GM23338 (cell line): ENCODE data around the gene COBLL1. TPM values are rescaled to one million over a fixed set of nuclear protein-coding genes. Genes with fewer than 3 reads are reported as not detected.

Experiments
- ATAC-seq: fragments of 200-7000 bp; cut with Tn5 transposase; 3 replicates; pipeline ENCODE4 v1.9.1; 2020
- DNase-seq: peaks from one replicate; pipeline ENCODE4 v3.0.0-alpha.2; 2015; ENCODE audit warnings: low spot score
- H2AFZ ChIP-seq: fragments of 200-600 bp; sonication (generic); 2 replicates; pipeline ENCODE4 v1.8.0; 2016; ENCODE audit warnings: antibody characterized with exemption, mild to moderate bottlenecking, moderate library complexity
- H3F3A ChIP-seq: fragments of 200-600 bp; sonication (generic); replicated peaks from 2 replicates; pipeline ENCODE4 v1.8.0; 2017; ENCODE audit warnings: antibody characterized with exemption, mixed run types, low read depth
- H3K27ac ChIP-seq: fragments of 200-600 bp; sonication (generic); 2 replicates; pipeline ENCODE4 v1.6.1; 2016; ENCODE audit warnings: low read depth
- H3K27me3 ChIP-seq: fragments of 200-600 bp; sonication (generic); 2 replicates; pipeline ENCODE4 v1.8.0; 2016; ENCODE audit warnings: mild to moderate bottlenecking, mixed run types, moderate library complexity; ENCODE audit not compliant: insufficient read depth
- H3K36me3 ChIP-seq: fragments of 200-600 bp; sonication (generic); 2 replicates; pipeline ENCODE4 v1.8.0; 2016; ENCODE audit warnings: mild to moderate bottlenecking; ENCODE audit not compliant: insufficient read depth
- H3K4me1 ChIP-seq: fragments of 200-600 bp; sonication (generic); 2 replicates; pipeline ENCODE4 v1.8.0; 2016; ENCODE audit warnings: mild to moderate bottlenecking, moderate library complexity; ENCODE audit not compliant: insufficient read depth
- H3K4me2 ChIP-seq: fragments of 200-600 bp; sonication (generic); 2 replicates; pipeline ENCODE4 v1.7.1; 2017; ENCODE audit warnings: mixed run types
- H3K4me3 ChIP-seq: fragments of 200-600 bp; sonication (generic); 2 replicates; pipeline ENCODE4 v1.6.1; 2016; ENCODE audit warnings: mixed run types
- H3K79me2 ChIP-seq: fragments of 200-600 bp; sonication (generic); replicated peaks from 2 replicates; pipeline ENCODE4 v1.8.0; 2017; ENCODE audit warnings: mild to moderate bottlenecking; ENCODE audit not compliant: insufficient read depth
- H3K9me2 ChIP-seq: fragments of 200-600 bp; sonication (generic); 2 replicates; pipeline ENCODE4 v1.8.0; 2017; ENCODE audit not compliant: insufficient read depth
- H4K20me1 ChIP-seq: fragments of 200-600 bp; sonication (generic); replicated peaks from 2 replicates; pipeline ENCODE4 v1.8.0; 2017; ENCODE audit warnings: mild to moderate bottlenecking; ENCODE audit not compliant: insufficient read depth
- H3K27ac Mint-ChIP-seq: 2 replicates; pipeline ENCODE4 v1.8.0; 2020; ENCODE audit warnings: inconsistent platforms, mild to moderate bottlenecking, moderate library complexity, mixed read lengths
- H3K27me3 Mint-ChIP-seq: 3 replicates; pipeline ENCODE4 v1.8.0; 2022; ENCODE audit warnings: low read depth, mild to moderate bottlenecking, moderate library complexity, mixed read lengths, inconsistent platforms; ENCODE audit not compliant: insufficient read depth, poor library complexity
- H3K36me3 Mint-ChIP-seq: 3 replicates; pipeline ENCODE4 v1.8.0; 2021; ENCODE audit warnings: low read depth, mild to moderate bottlenecking, inconsistent platforms, moderate library complexity, mixed read lengths
- H3K4me1 Mint-ChIP-seq: 3 replicates; pipeline ENCODE4 v1.8.0; 2020; ENCODE audit warnings: mild to moderate bottlenecking, inconsistent platforms, mixed read lengths
- H3K4me3 Mint-ChIP-seq: 3 replicates; pipeline ENCODE4 v1.8.0; 2021; ENCODE audit warnings: moderate library complexity, mild to moderate bottlenecking, inconsistent platforms, mixed read lengths
- H3K9me3 Mint-ChIP-seq: 3 replicates; pipeline ENCODE4 v1.8.0; 2020; ENCODE audit warnings: moderate library complexity, mild to moderate bottlenecking, inconsistent platforms, mixed read lengths
- CREB1 ChIP-seq: fragments of 250-450 bp; sonication (Bioruptor Pico); IDR thresholded peaks from 2 replicates; pipeline ENCODE4 v1.5.0; 2020; ENCODE audit warnings: low read depth, mild to moderate bottlenecking, moderate library complexity
- CTCF ChIP-seq, 2 experiments: fragments of 200-600 bp in 1 of 2; sonication (generic) in 1 of 2; conservative IDR thresholded peaks; 2 replicates each; pipeline versions ENCODE4 v1.5.1 to v1.6.1; 2016 to 2017; ENCODE audit warnings: antibody characterized with exemption in 2 of 2, low read depth in 2 of 2, mild to moderate bottlenecking in 2 of 2, moderate library complexity in 1 of 2
- ETS1 ChIP-seq: IDR thresholded peaks from 2 replicates; pipeline ENCODE4 v1.6.1; 2016; ENCODE audit warnings: antibody characterized with exemption
- EZH2 ChIP-seq: fragments of 200-600 bp; sonication (generic); IDR thresholded peaks from one replicate; pipeline ENCODE4 v1.8.0; 2017; ENCODE audit warnings: antibody characterized with exemption, mild to moderate bottlenecking, low read depth; ENCODE audit not compliant: unreplicated experiment
- JUNB ChIP-seq: IDR thresholded peaks from one replicate; pipeline ENCODE4 v1.6.1; 2016; ENCODE audit warnings: antibody characterized with exemption; ENCODE audit not compliant: unreplicated experiment
- NANOG ChIP-seq: IDR thresholded peaks from 2 replicates; pipeline ENCODE4 v1.6.1; 2016; ENCODE audit warnings: antibody characterized with exemption, borderline replicate concordance
- POLR2AphosphoS5 ChIP-seq: IDR thresholded peaks from 2 replicates; pipeline ENCODE4 v1.6.1; 2016; ENCODE audit warnings: antibody characterized with exemption, low read depth
- REST ChIP-seq: IDR thresholded peaks from one replicate; pipeline ENCODE4 v1.6.1; 2018; ENCODE audit warnings: antibody characterized with exemption; ENCODE audit not compliant: unreplicated experiment
- STAT1 ChIP-seq: IDR thresholded peaks from one replicate; pipeline ENCODE4 v1.6.1; 2016; ENCODE audit warnings: antibody characterized with exemption; ENCODE audit not compliant: unreplicated experiment
- ZNF114 ChIP-seq: fragments of 250-450 bp; sonication (Bioruptor Pico); IDR thresholded peaks from 2 replicates; pipeline ENCODE4 v1.5.0; 2020; ENCODE audit warnings: mild to moderate bottlenecking, moderate library complexity
- ZNF331 ChIP-seq: fragments of 250-450 bp; sonication (Bioruptor Pico); IDR thresholded peaks from 2 replicates; pipeline ENCODE4 v1.5.0; 2020; ENCODE audit warnings: low read depth, mild to moderate bottlenecking, moderate library complexity
- polyA plus RNA-seq: library from polyadenylated mRNA; unstranded; fragments of >200 nt; fragmentation: Nextera tagmentation; extraction: Ambion mirVana; gene quantifications from 2 replicates; pipeline ENCODE4 v1.2.1, GENCODE V29; 2016
- total RNA-seq: library from RNA; depleted of rRNA; stranded (reverse); fragments of >200 nt; shearing (Covaris generic); gene quantifications from 2 replicates; pipeline ENCODE4 v1.2.3, GENCODE V29; 2014

COBLL1 gene
- total and polyA plus RNA-seq, 2 experiments from 2014 or later, result 2.9 to 7.4 TPM

GRCh38 chr2:164808776-164809175 lies 32.8 kb downstream of the COBLL1 start:
- H3K9me3 Mint-ChIP-seq, result no peaks in the 10 kb centered on the region
- Histone ChIP-seq H3K9me2 (no peaks in the 10 kb centered on the region), H2AFZ (no peak overlapping the region), H3K27me3 (no peaks in the 10 kb centered on the region), H4K20me1 (no peaks in the 10 kb centered on the region), H3K4me3 (no peak overlapping the region), H3K36me3 (no peaks in the 10 kb centered on the region), H3K4me1 (no peaks in the 10 kb centered on the region), H3K4me2 (no peak overlapping the region), H3F3A (no peaks in the 10 kb centered on the region), H3K27ac (no peak overlapping the region), H3K79me2 (no peaks in the 10 kb centered on the region)
- DNase-seq (no peak), ATAC-seq (no peak)
- H3K4me1 Mint-ChIP-seq, result no peaks in the 10 kb centered on the region
- no peak for TF ChIP-seq NANOG
- TF ChIP-seq ZNF114 (CRISPR knock-in tag), result no peak
- TF ChIP-seq REST, result no peak
- no peak for TF ChIP-seq ETS1
- no peak for TF ChIP-seq ZNF331
- TF ChIP-seq CREB1 (CRISPR knock-in tag), result no peak
- no peak for TF ChIP-seq STAT1
- TF ChIP-seq EZH2, result no peak
- no peak for TF ChIP-seq JUNB
- TF ChIP-seq CTCF (conservative IDR thresholded peaks at IDR 0.05; ENCODE audit: low read depth in 2 of 2), result no peak
- TF ChIP-seq POLR2AphosphoS5, result no peak
- H3K27ac Mint-ChIP-seq, result no peak overlapping the region
- no peaks in the 10 kb centered on the region for H3K36me3 Mint-ChIP-seq
- H3K4me3 Mint-ChIP-seq, result no peak overlapping the region
- no peaks in the 10 kb centered on the region for H3K27me3 Mint-ChIP-seq
